Activated T-cell treated with anti-CD3 and anti-CD28 coated beads, Interleukin-2, amount 50 U/mL, for 48 hours (primary cell): ENCODE results near the gene RIMS3.
A peak's percentile ranks its signal among the peaks of the same experiment; 100 is the strongest.
"Not testable (repeated sequence)": the region's sequence is repeated elsewhere in the genome, so short reads cannot be mapped to it uniquely, and the experiment has no call there.

Experiments
- DNase-seq, 2 experiments: peaks; one replicate each; pipeline ENCODE4 v3.0.0-alpha.2; 2020

RIMS3 gene

DNA sequence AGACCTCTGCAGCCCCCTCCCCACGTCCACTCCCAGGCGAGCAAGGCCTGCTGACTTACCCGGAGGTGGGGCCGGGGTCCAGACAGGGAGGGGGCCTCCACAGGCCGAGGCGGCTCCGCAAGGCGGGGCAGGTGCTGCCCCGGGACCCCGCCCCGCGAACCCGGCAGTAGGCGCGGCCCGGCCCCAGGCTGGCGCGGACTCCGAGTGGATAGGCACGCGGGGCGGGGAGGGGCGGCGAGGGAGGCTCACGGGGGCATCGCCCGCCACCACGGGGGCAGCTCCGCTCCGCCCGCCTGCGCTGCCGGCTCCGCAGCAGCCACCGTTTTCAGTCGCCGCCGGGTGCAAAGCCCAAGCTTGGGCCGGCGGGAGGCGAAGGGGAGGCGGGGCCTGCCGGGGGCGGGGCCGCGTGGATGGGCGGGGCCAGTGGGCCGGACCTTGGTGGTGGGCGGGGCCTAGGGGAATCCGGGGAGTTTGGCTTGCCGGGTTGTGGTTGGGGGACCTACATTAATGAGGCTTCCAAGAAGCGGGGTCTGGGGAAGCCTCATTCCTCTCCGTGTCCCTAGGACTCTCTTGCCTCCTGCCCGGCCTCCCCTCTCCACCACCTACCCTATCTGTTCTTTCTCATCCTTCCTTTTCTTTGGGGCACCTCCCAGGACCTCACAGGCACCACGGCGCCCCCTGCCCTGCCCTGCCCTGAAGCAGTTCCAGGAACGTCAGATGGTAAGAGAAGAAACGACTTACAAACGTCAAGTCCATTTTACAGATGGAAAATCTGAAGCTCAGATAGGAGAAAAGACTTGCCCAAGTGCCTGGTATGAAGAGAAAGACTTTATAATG is at the start of gene RIMS3:
Gene RIMS3 (minus strand): TSS at position 348 of the 837 bp plus-strand sequence. CDS start 23,757 bp downstream, outside the sequence.
- DNase-seq, result peak; percentile 94 to 95

GRCh38 chr1:40712997-40713396 is 47.5 kb upstream of the RIMS3 start:
- DNase-seq, result no peak

- DNase-seq, result no peak
Measured at GRCh38 chr1:40712405-40712944, 47.0 kb upstream of the RIMS3 start.

DNA sequence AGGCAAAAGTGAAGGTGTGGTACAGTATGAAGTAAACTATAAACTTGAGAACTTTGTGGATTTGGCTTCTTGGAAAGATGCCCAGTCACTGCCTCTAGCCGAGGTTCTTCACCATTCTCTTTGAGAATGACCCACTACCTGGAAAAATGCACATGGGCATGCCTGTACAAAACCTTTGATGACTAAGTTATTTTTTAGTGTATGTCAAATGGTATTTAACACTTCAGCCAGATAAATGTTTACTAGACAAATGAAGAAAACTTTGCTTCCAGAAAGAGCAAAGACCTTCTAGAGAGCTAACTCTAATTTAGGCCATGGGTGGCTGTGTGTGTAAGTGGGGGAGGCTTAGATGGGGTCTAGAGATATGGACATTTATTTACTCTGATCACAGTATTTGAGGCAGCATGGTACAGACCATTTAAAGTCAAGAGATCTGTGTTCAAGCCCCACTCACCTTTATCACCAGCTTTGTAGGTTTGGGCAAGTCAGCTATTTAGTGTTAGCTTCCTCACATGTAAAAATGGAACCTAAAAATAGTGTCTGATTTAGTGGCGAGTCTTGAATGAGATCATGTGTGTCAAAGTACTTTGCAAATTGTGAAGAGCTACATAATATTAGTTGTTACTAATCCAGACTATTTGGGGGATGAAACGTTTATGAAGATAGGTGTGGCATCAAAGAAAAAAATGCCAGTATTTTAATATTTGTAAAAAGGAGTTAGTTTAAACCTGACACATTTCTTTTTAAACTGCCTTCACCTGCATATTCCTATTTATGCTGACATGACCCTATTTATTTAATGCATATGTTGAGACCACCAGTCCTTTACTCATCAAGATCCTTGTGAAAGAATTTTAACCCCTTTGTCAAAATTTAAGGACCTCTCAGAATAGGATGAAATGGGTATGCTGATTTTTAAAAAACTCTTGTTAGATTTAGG is 46.3 kb upstream of the RIMS3 start:
- no peak for DNase-seq

GRCh38 chr1:40710581-40711315 is 45.3 kb upstream of the RIMS3 start:
- no peak for DNase-seq

- DNase-seq, result no peak
Measured at GRCh38 chr1:40709802-40710278, 44.4 kb upstream of the RIMS3 start.

- DNase-seq, result peak; percentile 67 to 71
Measured at GRCh38 chr1:40709100-40709801, 43.8 kb upstream of the RIMS3 start.

DNA sequence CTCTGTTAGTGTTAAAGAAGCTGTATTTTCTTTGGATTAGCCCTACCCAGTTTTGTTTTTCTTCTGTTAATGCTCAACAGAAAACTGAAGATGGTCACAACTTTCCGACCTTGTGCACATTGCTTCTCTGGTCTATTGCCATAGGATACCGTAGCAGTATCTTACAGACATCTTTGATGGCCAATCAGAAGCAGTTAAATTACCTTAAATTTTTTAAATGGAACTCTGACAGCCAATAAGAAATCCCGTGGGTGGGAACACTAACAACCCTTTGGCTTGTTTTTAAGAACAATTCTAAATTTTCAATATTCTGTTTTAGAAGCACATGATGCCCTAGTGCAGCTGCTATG is 43.2 kb upstream of the RIMS3 start:
- no peak for DNase-seq

DNA sequence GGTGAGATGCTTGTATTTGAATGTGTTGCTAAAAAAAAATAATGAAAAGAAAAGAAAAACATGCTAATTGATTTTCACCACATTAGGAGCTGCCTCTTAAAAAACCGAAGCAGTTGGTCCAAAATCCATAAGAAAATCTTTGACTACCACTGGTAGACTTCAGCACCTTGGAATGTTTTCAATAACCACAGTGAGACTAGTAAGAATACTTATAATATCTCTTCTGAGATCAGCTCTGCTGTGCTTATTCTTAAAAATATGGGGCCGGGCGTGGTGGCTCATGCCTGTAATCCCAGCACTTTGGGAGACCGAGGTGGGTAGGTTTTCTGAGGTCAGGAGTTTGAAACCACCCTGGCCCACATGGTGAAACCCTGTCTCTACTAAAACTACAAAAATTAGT is 41.1 kb upstream of the RIMS3 start:
- DNase-seq, result no peak

DNA sequence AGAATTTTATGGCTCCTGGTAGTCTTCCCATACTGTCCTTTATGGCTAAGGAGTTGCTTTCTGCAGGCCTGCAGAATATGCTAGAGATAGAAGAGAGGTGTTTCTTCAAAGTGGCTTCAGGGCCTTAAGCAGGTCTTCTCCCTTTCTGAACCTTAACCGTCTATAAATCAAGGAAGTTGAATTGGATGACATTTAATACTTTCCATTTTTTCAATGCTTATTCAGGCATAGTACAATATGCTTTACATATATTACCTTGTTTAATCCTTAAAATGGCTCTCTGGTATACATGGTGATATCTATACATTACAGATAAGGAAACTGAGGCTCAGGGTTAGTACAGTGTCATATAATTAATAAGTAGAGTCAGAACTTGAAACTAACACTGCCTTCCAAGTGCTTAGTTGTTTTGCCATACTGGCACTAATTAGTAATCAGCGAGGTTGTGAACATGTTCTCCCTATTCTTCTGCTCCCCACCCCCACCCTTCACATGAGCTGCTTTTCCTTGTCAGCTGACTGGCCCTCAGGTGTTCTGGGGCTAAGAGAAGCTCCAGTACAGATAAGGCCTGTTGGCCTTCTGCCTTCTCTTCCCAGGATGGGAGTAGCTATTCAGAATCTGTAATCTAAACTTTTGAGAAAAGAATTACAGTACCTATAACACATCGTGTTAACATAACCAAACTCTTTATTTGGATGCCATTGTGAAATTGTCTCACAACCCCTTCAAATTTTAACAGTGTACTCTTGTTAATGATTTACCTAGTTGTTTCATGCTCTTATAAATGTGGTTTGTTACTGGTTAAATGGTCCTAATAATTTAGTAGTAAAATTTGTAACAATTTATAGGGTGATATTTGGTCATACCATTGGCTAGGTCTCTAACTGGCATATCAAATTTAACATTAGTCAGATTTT is 39.6 kb upstream of the RIMS3 start:
- no peak for DNase-seq

- no peak for DNase-seq
Measured at GRCh38 chr1:40703316-40703715, 37.8 kb upstream of the RIMS3 start.

DNA sequence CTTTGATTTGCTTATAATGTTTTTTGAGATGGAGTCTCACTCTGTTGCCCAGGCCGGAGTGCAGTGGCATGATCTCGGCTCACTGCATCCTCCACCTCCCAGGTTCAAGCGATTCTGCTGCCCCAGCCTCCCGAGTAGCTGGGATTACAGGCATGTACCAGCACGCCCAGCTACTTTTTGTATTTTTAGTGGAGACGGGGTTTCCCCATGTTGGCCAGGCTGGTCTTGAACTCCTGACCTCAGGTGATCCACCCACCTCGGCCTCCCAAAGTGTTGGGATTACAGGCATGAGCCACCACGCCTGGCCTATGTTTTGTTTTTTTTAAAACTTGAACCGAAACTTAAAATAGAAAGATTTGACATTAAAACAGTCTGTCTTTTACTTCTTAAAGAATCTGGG is 37.3 kb upstream of the RIMS3 start:
- DNase-seq, result not testable (repeated sequence)

DNA sequence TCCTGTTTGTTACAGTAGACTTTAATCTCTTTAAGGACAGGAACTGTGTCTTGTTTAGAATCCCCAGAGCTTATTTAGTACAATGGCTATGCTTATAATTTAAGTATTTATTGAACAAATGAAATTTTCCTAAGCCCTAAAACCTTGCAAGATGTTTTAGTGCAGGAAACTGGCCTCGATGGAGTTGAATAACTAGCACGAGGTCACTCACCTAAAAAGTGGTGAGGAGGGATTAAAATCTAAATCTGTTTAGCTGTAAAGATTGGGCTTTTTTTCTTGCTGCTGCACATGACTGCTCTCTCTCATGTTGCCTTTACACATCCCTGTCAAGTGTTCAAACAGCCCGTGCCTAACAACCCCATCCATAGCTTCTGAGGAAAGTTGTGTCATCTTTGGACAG is 36.2 kb upstream of the RIMS3 start:
- no peak for DNase-seq

GRCh38 chr1:40699787-40700186 is 34.3 kb upstream of the RIMS3 start:
- no peak for DNase-seq

DNA sequence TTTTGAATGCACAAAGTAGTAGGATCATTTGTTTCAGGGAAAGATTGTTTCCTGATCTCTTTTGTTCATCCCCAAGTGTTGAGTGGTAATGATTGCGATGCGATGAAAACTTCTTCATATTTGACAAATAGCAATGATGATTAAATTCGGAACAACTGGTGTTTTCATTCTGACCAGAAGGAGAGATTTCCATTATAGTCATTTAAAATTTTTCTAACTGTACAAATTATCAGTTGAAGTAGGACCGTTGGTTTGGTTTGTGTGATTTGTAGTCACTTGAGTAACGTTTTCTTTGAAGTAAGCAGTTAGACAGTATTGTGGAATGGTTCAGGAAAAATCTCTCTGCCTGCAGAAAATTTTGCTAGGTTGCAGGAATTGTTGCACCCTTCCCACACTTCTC is 32.0 kb upstream of the RIMS3 start:
- no peak for DNase-seq

DNA sequence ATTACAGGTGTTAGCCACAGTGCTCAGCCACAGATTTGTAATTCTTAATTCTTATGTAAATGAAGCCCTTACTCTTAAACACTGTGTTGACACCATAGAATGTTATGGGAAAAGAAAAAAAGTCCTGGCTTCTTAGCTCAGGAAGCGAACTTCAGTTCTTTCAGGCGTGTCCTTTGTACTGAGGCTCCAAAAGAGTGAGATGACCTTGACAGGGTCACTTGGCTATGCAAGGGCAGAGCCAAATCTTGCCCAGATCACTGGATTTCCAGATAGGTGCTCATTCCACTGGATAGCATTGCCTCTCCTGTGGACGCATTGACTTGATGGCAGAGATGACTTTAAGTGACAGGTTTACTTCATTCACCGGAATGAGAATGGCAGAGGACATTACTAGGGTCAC is 30.8 kb upstream of the RIMS3 start:
- DNase-seq, result no peak

DNA sequence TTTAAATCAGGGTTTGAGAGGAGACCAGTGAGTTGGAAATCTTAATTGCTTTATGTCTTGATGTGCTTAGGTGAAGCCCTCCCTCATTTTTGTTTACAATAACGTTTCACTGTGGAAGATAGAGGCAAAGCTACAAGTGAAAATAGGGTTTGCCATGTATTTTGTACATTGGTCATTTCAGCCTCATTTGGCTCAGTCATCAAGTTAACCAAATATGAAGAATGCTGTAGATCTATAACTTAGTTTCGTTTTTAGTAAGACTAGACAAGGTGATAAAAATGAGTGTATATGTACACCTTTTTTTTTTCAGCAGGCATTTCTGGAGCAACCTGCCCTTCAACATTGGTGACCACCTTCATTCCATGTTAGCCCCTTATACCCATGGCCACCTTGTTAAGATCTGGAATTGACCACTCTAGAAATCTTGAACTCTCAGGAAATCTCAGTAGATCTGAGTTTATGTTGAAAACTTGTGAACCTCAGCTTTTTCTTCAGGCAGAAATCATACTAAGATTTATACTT is 28.9 kb upstream of the RIMS3 start:
- no peak for DNase-seq

DNA sequence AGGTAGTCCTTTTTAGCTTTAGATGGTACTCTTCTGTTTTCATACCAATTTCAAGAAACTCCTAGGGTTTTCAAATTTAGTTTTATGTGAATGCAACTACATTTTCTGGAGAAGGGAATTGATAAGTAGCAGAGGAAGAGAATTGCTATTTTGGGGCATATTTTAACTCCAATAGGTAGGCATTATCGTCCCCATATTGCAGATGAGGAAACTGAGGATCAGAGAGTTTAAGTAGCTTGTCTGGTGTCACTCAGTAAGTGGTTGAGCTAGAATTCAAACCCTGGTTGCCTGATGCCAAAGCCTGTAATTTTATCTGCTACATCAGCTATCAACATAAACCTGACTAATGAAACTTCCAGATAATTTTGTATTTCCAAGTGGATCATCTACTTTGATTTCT is 27.9 kb upstream of the RIMS3 start:
- DNase-seq, result no peak

- DNase-seq, result no peak
Measured at GRCh38 chr1:40692429-40692895, 27.0 kb upstream of the RIMS3 start.
